Muscle layer of colon (tissue), 2 donors: ENCODE results near the gene PSMD1.
"Not testable (repeated sequence)": the region's sequence is repeated elsewhere in the genome, so short reads cannot be mapped to it uniquely, and the experiment has no call there.

Experiments
- H3K27ac ChIP-seq: one replicate; pipeline ENCODE4 v1.7.0; 2013; ENCODE audit warnings: low read depth, mild to moderate bottlenecking, low read length, moderate library complexity
- H3K27me3 ChIP-seq, 2 donors: one replicate each; pipeline ENCODE4 v1.7.0; 2013; ENCODE audit warnings: low read length in 2 of 2, mild to moderate bottlenecking in 2 of 2; ENCODE audit not compliant: insufficient read depth in 2 of 2, control insufficient read depth in 1 of 2
- H3K36me3 ChIP-seq: one replicate; pipeline ENCODE4 v1.7.0; 2013; ENCODE audit warnings: mild to moderate bottlenecking, low read length; ENCODE audit not compliant: insufficient read depth
- H3K4me1 ChIP-seq: one replicate; pipeline ENCODE4 v1.7.0; 2013; ENCODE audit warnings: mild to moderate bottlenecking, low read length; ENCODE audit not compliant: insufficient read depth
- H3K4me3 ChIP-seq, 2 donors: one replicate each; pipeline ENCODE4 v1.7.0; 2013; ENCODE audit warnings: low read length in 2 of 2, low read depth in 1 of 2, mild to moderate bottlenecking in 1 of 2, moderate library complexity in 1 of 2
- H3K9ac ChIP-seq: one replicate; pipeline ENCODE4 v1.7.0; 2013; ENCODE audit warnings: low read length
- H3K9me3 ChIP-seq: one replicate; pipeline ENCODE4 v1.7.0; 2013; ENCODE audit warnings: mild to moderate bottlenecking, low read length
- donor health status: abdominal sarcoma.
- donor health status: Adenocarcinoma of cecum.

Gene PSMD1

GRCh38 chr2:231191896-231192872, 135.5 kb downstream of the PSMD1 start:
- Histone ChIP-seq H3K27me3 (no peaks in the 10 kb centered on the region), H3K9me3 (no peaks in the 10 kb centered on the region), H3K27ac (peak overlapping the region; percentile 72), H3K9ac (no peak overlapping the region), H3K36me3 (no peaks in the 10 kb centered on the region), H3K4me1 (peaks cover 22% of the 10 kb centered on the region), H3K4me3 (peak overlapping the region in 1 of 2 donors; percentile 28)

GRCh38 chr2:231193216-231193615, 136.5 kb downstream of the PSMD1 start:
- H3K9ac ChIP-seq = no peak overlapping the region
- H3K4me3 ChIP-seq = no peak overlapping the region
- H3K36me3 ChIP-seq = no peaks in the 10 kb centered on the region
- peak overlapping the region; percentile 41 for H3K27ac ChIP-seq
- no peaks in the 10 kb centered on the region for H3K27me3 ChIP-seq
- no peaks in the 10 kb centered on the region for H3K9me3 ChIP-seq
- peaks cover 27% of the 10 kb centered on the region for H3K4me1 ChIP-seq

- Histone ChIP-seq H3K27me3 (no peaks in the 10 kb centered on the region), H3K4me3 (no peak overlapping the region), H3K36me3 (no peaks in the 10 kb centered on the region), H3K9ac (no peak overlapping the region), H3K4me1 (peaks cover 34% of the 10 kb centered on the region), H3K27ac (no peak overlapping the region), H3K9me3 (no peaks in the 10 kb centered on the region)
Measured at GRCh38 chr2:231196592-231196991, 139.9 kb downstream of the PSMD1 start.

GRCh38 chr2:231197196-231197595, 140.5 kb downstream of the PSMD1 start:
- H3K27ac ChIP-seq, H3K27me3 ChIP-seq, H3K4me3 ChIP-seq, H3K9me3 ChIP-seq, H3K9ac ChIP-seq, H3K36me3 ChIP-seq: not testable (repeated sequence)
- H3K4me1 ChIP-seq = peaks cover 28% of the 10 kb centered on the region

GRCh38 chr2:231197706-231198290, 141.1 kb downstream of the PSMD1 start:
- peak overlapping the region; percentile 46 for H3K9ac ChIP-seq
- peak overlapping the region; percentile 73 for H3K27ac ChIP-seq
- H3K9me3 ChIP-seq = no peaks in the 10 kb centered on the region

GRCh38 chr2:231198291-231199173, 141.9 kb downstream of the PSMD1 start, which contains the start of gene ARMC9:
TSS of gene ARMC9 (plus strand) at chr2:231198631. CDS start at chr2:231206239, 7,608 bp downstream.
- Histone ChIP-seq H3K36me3 (no peaks in the 10 kb centered on the region), H3K9me3 (no peaks in the 10 kb centered on the region), H3K9ac (peak within 1 kb of the TSS; percentile 56), H3K4me1 (peaks cover 19% of the 10 kb centered on the region), H3K4me3 (peak within 1 kb of the TSS; percentile 73 to 94), H3K27ac (peak within 1 kb of the TSS; percentile 73), H3K27me3 (no peaks in the 10 kb centered on the region)

More at GRCh38 chr2:231197706-231198290, 141.1 kb downstream of the PSMD1 start:
- Histone ChIP-seq H3K4me1 (peaks cover 24% of the 10 kb centered on the region), H3K4me3 (peak overlapping the region; percentile 73 to 94), H3K27me3 (no peaks in the 10 kb centered on the region), H3K36me3 (no peaks in the 10 kb centered on the region)

GRCh38 chr2:231199219-231199618, 142.6 kb downstream of the PSMD1 start:
- Histone ChIP-seq H3K27ac (peak overlapping the region; percentile 73), H3K9ac (peak overlapping the region; percentile 56)

GRCh38 chr2:231200805-231201474, 144.3 kb downstream of the PSMD1 start:
- Histone ChIP-seq H3K36me3 (no peaks in the 10 kb centered on the region), H3K9ac (no peak overlapping the region), H3K27me3 (no peaks in the 10 kb centered on the region), H3K27ac (no peak overlapping the region), H3K4me3 (no peak overlapping the region), H3K4me1 (peaks cover 19% of the 10 kb centered on the region), H3K9me3 (no peaks in the 10 kb centered on the region)

More at GRCh38 chr2:231199219-231199618, 142.6 kb downstream of the PSMD1 start:
- Histone ChIP-seq H3K4me1 (peaks cover 19% of the 10 kb centered on the region), H3K4me3 (peak overlapping the region; percentile 73 to 94), H3K27me3 (no peaks in the 10 kb centered on the region), H3K9me3 (no peaks in the 10 kb centered on the region), H3K36me3 (no peaks in the 10 kb centered on the region)

- H3K9me3 ChIP-seq = no peaks in the 10 kb centered on the region
- peaks cover 19% of the 10 kb centered on the region for H3K4me1 ChIP-seq
- H3K36me3 ChIP-seq = no peaks in the 10 kb centered on the region
- H3K27ac ChIP-seq = no peak overlapping the region
- no peak overlapping the region for H3K4me3 ChIP-seq
- H3K27me3 ChIP-seq = no peaks in the 10 kb centered on the region
- no peak overlapping the region for H3K9ac ChIP-seq
Measured at GRCh38 chr2:231201475-231201814, 144.8 kb downstream of the PSMD1 start.

- Histone ChIP-seq H3K4me3 (no peak overlapping the region), H3K9ac (no peak overlapping the region), H3K27me3 (no peaks in the 10 kb centered on the region), H3K27ac (no peak overlapping the region), H3K9me3 (no peaks in the 10 kb centered on the region), H3K36me3 (no peaks in the 10 kb centered on the region), H3K4me1 (peaks cover 14% of the 10 kb centered on the region)
Measured at GRCh38 chr2:231203087-231203486, 146.4 kb downstream of the PSMD1 start.
